ENCODE measurements around the gene CAMK1G.

CAMK1G gene

GRCh38 chr1:209565759-209566678, 17.5 kb upstream of the CAMK1G start:
- DNase-seq = peak; percentile 65

- no peak for DNase-seq
Measured at GRCh38 chr1:209567698-209568175, 15.8 kb upstream of the CAMK1G start.

GRCh38 chr1:209569455-209570207, 13.9 kb upstream of the CAMK1G start:
- peak; percentile 47 for DNase-seq

- DNase-seq = no peak
Measured at GRCh38 chr1:209570743-209571142, 12.8 kb upstream of the CAMK1G start.

GRCh38 chr1:209576392-209577197, 6.9 kb upstream of the CAMK1G start:
- peak; percentile 44 for DNase-seq

GRCh38 chr1:209577346-209577745, 6.2 kb upstream of the CAMK1G start:
- no peak for DNase-seq

GRCh38 chr1:209580577-209580976, 2.9 kb upstream of the CAMK1G start:
- no peak for DNase-seq

- DNase-seq = no peak
Measured at GRCh38 chr1:209584231-209584672, 738 bp downstream of the CAMK1G start.

GRCh38 chr1:209585197-209585596, 1.7 kb downstream of the CAMK1G start:
- DNase-seq = no peak

GRCh38 chr1:209585672-209586071, 2.2 kb downstream of the CAMK1G start:
- DNase-seq = no peak

GRCh38 chr1:209586221-209586740, 2.8 kb downstream of the CAMK1G start:
- DNase-seq = no peak

- no peak for DNase-seq
Measured at GRCh38 chr1:209587789-209588188, 4.3 kb downstream of the CAMK1G start.

- no peak for DNase-seq
Measured at GRCh38 chr1:209589440-209589839, 5.9 kb downstream of the CAMK1G start.

GRCh38 chr1:209589863-209590262, 6.3 kb downstream of the CAMK1G start:
- DNase-seq = no peak

- no peak for DNase-seq
Measured at GRCh38 chr1:209590405-209590804, 6.9 kb downstream of the CAMK1G start.

GRCh38 chr1:209593747-209594146, 10.2 kb downstream of the CAMK1G start:
- DNase-seq = peak; percentile 35

GRCh38 chr1:209594440-209594839, 10.9 kb downstream of the CAMK1G start:
- no peak for DNase-seq

- no peak for DNase-seq
Measured at GRCh38 chr1:209595028-209595427, 11.5 kb downstream of the CAMK1G start.

GRCh38 chr1:209595599-209596285, 12.2 kb downstream of the CAMK1G start:
- no peak for DNase-seq

- DNase-seq = no peak
Measured at GRCh38 chr1:209597499-209597898, 14.0 kb downstream of the CAMK1G start.

GRCh38 chr1:209598227-209598626, 14.7 kb downstream of the CAMK1G start:
- no peak for DNase-seq

GRCh38 chr1:209600541-209600940, 17.0 kb downstream of the CAMK1G start:
- no peak for DNase-seq
